WTC11 (cell line): ENCODE data around the gene UBE2H. TPM values are rescaled to one million over a fixed set of nuclear protein-coding genes. Genes with fewer than 3 reads are reported as not detected.

Experiments used
- ATAC-seq: fragments of 200-7000 bp; cut with Tn5 transposase; 2 replicates; pipeline ENCODE4 v1.10.0; 2021; ENCODE audit warnings: mild to moderate bottlenecking, moderate library complexity
- CTCF ChIA-PET: fragments of 300-600 bp; sonication (Branson Sonifier 250); formaldehyde crosslinking; loops from one replicate; lab custom pipeline; 2021; ENCODE audit warnings: antibody characterized with exemption; lab: Charles Lee
- POLR2A ChIA-PET: fragments of 350-600 bp; sonication (Branson Sonifier 250); formaldehyde crosslinking; loops from one replicate; lab custom pipeline; 2021; ENCODE audit warnings: antibody characterized with exemption; lab: Charles Lee
- DNase-seq: peaks from one replicate; pipeline ENCODE4 v3.0.0; 2021; ENCODE audit warnings: low spot score
- H3K27ac Mint-ChIP-seq: 2 replicates; pipeline ENCODE4 v1.8.0; 2021; ENCODE audit warnings: mixed read lengths
- H3K27me3 Mint-ChIP-seq: 2 replicates; pipeline ENCODE4 v1.8.0; 2021; ENCODE audit warnings: low read depth, mild to moderate bottlenecking, moderate library complexity, mixed read lengths
- H3K36me3 Mint-ChIP-seq: 2 replicates; pipeline ENCODE4 v1.8.0; 2021; ENCODE audit warnings: mixed read lengths
- H3K4me1 Mint-ChIP-seq: 2 replicates; pipeline ENCODE4 v1.8.0; 2022; ENCODE audit warnings: mixed read lengths
- H3K4me3 Mint-ChIP-seq: 2 replicates; pipeline ENCODE4 v1.8.0; 2021; ENCODE audit warnings: mild to moderate bottlenecking, moderate library complexity, mixed read lengths
- H3K9me3 Mint-ChIP-seq: 2 replicates; pipeline ENCODE4 v1.8.0; 2021; ENCODE audit warnings: mixed read lengths
- AR ChIP-seq: fragments of 250-450 bp; sonication (Bioruptor Pico); IDR thresholded peaks from 2 replicates; pipeline ENCODE4 v1.9.0; 2021; ENCODE audit warnings: mild to moderate bottlenecking
- ATF6 ChIP-seq: sonication (generic); formaldehyde crosslinking; IDR thresholded peaks from 2 replicates; pipeline ENCODE4 v1.8.1; 2023; ENCODE audit warnings: mild to moderate bottlenecking, missing genetic modification reagents
- CREB1 ChIP-seq: sonication (generic); formaldehyde crosslinking; IDR thresholded peaks from 2 replicates; pipeline ENCODE4 v1.8.0; 2023; ENCODE audit warnings: mild to moderate bottlenecking, missing genetic modification reagents
- FOXJ3 ChIP-seq: sonication (generic); formaldehyde crosslinking; IDR thresholded peaks from 2 replicates; pipeline ENCODE4 v1.9.0; 2021; ENCODE audit warnings: missing genetic modification reagents, mild to moderate bottlenecking, borderline replicate concordance
- FOXK1 ChIP-seq: sonication (generic); formaldehyde crosslinking; IDR thresholded peaks from 2 replicates; pipeline ENCODE4 v1.8.0; 2022; ENCODE audit warnings: mild to moderate bottlenecking, moderate library complexity, missing genetic modification reagents
- NR3C1 ChIP-seq: sonication (generic); formaldehyde crosslinking; conservative IDR thresholded peaks from 2 replicates; pipeline ENCODE4 v1.8.1; 2023; ENCODE audit warnings: low read depth, mild to moderate bottlenecking, missing genetic modification reagents
- RORB ChIP-seq: fragments of 250-450 bp; sonication (Bioruptor Pico); IDR thresholded peaks from 2 replicates; pipeline ENCODE4 v1.9.0; 2021; ENCODE audit warnings: mild to moderate bottlenecking
- ZNF317 ChIP-seq: sonication (generic); formaldehyde crosslinking; IDR thresholded peaks from 2 replicates; pipeline ENCODE4 v1.8.1; 2023; ENCODE audit warnings: low read depth, mild to moderate bottlenecking, moderate library complexity, missing genetic modification reagents, borderline replicate concordance
- ZNF416 ChIP-seq: fragments of 250-450 bp; sonication (Bioruptor Pico); IDR thresholded peaks from 2 replicates; pipeline ENCODE4 v1.9.0; 2021; ENCODE audit warnings: mild to moderate bottlenecking, inconsistent platforms
- total RNA-seq: library from RNA; stranded (reverse); gene quantifications from 3 replicates; pipeline ENCODE4 v1.2.3, GENCODE V29; 2021
- TF ChIP-seq, protein P1 (sequence below): fragments of 250-450 bp; sonication (Bioruptor Pico); IDR thresholded peaks from 2 replicates; pipeline ENCODE4 v1.9.0; 2021; ENCODE audit warnings: mild to moderate bottlenecking, borderline replicate concordance
- TF ChIP-seq, protein P2 (sequence below): sonication (generic); formaldehyde crosslinking; IDR thresholded peaks from 2 replicates; pipeline ENCODE4 v1.8.1; 2022; ENCODE audit warnings: mild to moderate bottlenecking, missing genetic modification reagents, moderate library complexity, borderline replicate concordance
- TF ChIP-seq, protein P3 (sequence below): sonication (generic); formaldehyde crosslinking; IDR thresholded peaks from 2 replicates; pipeline ENCODE4 v1.8.1; 2023; ENCODE audit warnings: mild to moderate bottlenecking, missing genetic modification reagents, borderline replicate concordance
- TF ChIP-seq, protein P4 (sequence below): fragments of 250-450 bp; sonication (Bioruptor Pico); IDR thresholded peaks from 2 replicates; pipeline ENCODE4 v1.9.0; 2021; ENCODE audit warnings: mild to moderate bottlenecking

The UBE2H gene
- total RNA-seq, 1 experiment from 2014 or later = 55.0 TPM

DNA sequence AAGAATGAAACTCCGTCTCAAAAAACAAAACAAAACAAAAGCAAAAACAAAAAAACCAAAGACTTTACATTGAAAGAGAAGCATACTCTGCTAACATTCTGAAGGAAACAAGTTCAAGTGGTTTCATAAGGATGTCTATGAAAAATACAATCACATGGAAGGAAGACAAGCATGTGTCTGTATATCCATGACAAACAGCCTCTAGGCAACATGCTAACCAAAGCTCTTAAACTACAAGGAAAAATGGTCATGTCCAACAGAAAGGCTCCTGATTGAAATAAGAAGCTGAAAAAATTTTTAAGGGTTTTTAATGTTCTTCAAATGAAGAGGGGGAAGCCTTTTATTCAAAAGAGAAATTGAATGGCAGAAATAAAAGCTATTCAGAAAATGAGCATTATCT is 64.9 kb downstream of the UBE2H start:
- Mint-ChIP-seq H3K9me3 (no peaks in the 10 kb centered on the region), H3K27me3 (no peaks in the 10 kb centered on the region), H3K27ac (peak overlapping the region; percentile 83; the same call in 1 of the 2 replicates), H3K4me1 (peaks cover 15% of the 10 kb centered on the region), H3K36me3 (peaks cover 3% of the 10 kb centered on the region; the same call in 1 of the 2 replicates), H3K4me3 (no peak overlapping the region)
- TF ChIP-seq ZNF416 (CRISPR knock-in tag) (no peak), CREB1 (CRISPR knock-in tag) (no peak), FOXJ3 (CRISPR knock-in tag) (no peak), FOXK1 (CRISPR knock-in tag) (no peak), ATF6 (CRISPR knock-in tag) (no peak), RORB (CRISPR knock-in tag) (no peak), AR (CRISPR knock-in tag) (no peak), ZNF317 (CRISPR knock-in tag) (no peak), NR3C1 (CRISPR knock-in tag) (no peak)
- TF ChIP-seq, protein P1, sequence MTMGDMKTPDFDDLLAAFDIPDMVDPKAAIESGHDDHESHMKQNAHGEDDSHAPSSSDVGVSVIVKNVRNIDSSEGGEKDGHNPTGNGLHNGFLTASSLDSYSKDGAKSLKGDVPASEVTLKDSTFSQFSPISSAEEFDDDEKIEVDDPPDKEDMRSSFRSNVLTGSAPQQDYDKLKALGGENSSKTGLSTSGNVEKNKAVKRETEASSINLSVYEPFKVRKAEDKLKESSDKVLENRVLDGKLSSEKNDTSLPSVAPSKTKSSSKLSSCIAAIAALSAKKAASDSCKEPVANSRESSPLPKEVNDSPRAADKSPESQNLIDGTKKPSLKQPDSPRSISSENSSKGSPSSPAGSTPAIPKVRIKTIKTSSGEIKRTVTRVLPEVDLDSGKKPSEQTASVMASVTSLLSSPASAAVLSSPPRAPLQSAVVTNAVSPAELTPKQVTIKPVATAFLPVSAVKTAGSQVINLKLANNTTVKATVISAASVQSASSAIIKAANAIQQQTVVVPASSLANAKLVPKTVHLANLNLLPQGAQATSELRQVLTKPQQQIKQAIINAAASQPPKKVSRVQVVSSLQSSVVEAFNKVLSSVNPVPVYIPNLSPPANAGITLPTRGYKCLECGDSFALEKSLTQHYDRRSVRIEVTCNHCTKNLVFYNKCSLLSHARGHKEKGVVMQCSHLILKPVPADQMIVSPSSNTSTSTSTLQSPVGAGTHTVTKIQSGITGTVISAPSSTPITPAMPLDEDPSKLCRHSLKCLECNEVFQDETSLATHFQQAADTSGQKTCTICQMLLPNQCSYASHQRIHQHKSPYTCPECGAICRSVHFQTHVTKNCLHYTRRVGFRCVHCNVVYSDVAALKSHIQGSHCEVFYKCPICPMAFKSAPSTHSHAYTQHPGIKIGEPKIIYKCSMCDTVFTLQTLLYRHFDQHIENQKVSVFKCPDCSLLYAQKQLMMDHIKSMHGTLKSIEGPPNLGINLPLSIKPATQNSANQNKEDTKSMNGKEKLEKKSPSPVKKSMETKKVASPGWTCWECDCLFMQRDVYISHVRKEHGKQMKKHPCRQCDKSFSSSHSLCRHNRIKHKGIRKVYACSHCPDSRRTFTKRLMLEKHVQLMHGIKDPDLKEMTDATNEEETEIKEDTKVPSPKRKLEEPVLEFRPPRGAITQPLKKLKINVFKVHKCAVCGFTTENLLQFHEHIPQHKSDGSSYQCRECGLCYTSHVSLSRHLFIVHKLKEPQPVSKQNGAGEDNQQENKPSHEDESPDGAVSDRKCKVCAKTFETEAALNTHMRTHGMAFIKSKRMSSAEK (CRISPR knock-in tag) = no peak
- TF ChIP-seq, protein P2, sequence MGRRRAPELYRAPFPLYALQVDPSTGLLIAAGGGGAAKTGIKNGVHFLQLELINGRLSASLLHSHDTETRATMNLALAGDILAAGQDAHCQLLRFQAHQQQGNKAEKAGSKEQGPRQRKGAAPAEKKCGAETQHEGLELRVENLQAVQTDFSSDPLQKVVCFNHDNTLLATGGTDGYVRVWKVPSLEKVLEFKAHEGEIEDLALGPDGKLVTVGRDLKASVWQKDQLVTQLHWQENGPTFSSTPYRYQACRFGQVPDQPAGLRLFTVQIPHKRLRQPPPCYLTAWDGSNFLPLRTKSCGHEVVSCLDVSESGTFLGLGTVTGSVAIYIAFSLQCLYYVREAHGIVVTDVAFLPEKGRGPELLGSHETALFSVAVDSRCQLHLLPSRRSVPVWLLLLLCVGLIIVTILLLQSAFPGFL = no peak
- TF ChIP-seq, protein P3, sequence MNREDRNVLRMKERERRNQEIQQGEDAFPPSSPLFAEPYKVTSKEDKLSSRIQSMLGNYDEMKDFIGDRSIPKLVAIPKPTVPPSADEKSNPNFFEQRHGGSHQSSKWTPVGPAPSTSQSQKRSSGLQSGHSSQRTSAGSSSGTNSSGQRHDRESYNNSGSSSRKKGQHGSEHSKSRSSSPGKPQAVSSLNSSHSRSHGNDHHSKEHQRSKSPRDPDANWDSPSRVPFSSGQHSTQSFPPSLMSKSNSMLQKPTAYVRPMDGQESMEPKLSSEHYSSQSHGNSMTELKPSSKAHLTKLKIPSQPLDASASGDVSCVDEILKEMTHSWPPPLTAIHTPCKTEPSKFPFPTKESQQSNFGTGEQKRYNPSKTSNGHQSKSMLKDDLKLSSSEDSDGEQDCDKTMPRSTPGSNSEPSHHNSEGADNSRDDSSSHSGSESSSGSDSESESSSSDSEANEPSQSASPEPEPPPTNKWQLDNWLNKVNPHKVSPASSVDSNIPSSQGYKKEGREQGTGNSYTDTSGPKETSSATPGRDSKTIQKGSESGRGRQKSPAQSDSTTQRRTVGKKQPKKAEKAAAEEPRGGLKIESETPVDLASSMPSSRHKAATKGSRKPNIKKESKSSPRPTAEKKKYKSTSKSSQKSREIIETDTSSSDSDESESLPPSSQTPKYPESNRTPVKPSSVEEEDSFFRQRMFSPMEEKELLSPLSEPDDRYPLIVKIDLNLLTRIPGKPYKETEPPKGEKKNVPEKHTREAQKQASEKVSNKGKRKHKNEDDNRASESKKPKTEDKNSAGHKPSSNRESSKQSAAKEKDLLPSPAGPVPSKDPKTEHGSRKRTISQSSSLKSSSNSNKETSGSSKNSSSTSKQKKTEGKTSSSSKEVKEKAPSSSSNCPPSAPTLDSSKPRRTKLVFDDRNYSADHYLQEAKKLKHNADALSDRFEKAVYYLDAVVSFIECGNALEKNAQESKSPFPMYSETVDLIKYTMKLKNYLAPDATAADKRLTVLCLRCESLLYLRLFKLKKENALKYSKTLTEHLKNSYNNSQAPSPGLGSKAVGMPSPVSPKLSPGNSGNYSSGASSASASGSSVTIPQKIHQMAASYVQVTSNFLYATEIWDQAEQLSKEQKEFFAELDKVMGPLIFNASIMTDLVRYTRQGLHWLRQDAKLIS (CRISPR knock-in tag) = no peak
- TF ChIP-seq, protein P4, sequence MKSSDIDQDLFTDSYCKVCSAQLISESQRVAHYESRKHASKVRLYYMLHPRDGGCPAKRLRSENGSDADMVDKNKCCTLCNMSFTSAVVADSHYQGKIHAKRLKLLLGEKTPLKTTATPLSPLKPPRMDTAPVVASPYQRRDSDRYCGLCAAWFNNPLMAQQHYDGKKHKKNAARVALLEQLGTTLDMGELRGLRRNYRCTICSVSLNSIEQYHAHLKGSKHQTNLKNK (CRISPR knock-in tag) = no peak
- ChIA-PET POLR2A (interaction anchor here (1.2 kb wide), 1 partner anchor 64 kb away, joined by 3 read pairs; no protein-coding TSS in a partner anchor), CTCF (interaction anchor here (1.3 kb wide), 1 partner anchor 63 kb away, joined by 3 read pairs; no protein-coding TSS in a partner anchor)
- DNase-seq = no peak
- ATAC-seq = no peak
